Left kidney (tissue), 2 donors: ENCODE measurements around the gene PTGES3L. TPM values are rescaled to one million over a fixed set of nuclear protein-coding genes. Genes with fewer than 3 reads are reported as not detected.
"Not testable (repeated sequence)": the region's sequence is repeated elsewhere in the genome, so short reads cannot be mapped to it uniquely, and the experiment has no call there.

Experiments
- DNase-seq: peaks from one replicate; pipeline ENCODE4 v3.0.0-alpha.2; 2013
- polyA plus RNA-seq: library from polyadenylated mRNA; unstranded; fragments of 120-200 nt; gene quantifications from one replicate; pipeline ENCODE4 v1.2.1, GENCODE V29; 2013; ENCODE audit not compliant: insufficient read length

Gene PTGES3L
- polyA plus RNA-seq, 1 donor = 2.4 TPM

DNA sequence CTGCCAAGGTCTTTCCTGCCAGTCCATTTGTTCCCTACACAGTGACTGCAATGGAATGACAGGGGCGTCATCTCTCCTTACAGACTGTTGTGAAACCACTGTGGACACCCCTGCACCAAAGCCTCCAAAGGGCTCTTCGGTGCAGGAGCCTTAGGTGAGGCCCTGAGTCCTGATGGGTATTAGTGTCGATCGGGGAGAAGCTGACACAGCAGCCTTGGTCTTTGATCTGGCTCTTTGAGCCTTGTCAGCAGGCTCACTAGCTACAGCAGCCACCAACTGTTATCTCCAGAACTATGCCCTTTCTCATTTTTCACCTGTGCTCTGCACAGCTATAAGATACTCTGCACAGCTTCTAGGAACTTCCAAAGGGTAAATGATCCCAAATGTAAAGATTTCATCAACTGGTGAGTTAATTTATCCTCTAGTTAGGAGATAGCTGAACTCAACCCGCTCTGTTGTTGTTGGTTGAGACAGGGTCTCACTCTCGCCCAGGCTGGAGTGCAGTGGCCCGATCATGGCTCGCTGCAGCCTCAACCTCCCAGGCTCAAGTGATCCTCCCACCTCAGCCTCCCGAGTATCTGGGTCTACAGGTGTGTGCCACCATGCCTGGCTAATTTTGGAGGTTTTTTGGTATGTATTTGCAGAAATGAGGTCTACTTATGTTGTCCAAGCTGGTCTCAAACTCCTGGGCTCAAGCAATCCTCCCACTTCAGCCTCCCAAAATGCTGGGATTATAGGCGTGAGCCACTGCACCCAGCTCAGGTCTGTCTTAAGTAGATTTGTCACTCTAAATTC, 59.6 kb downstream of the PTGES3L start:
- no peak for DNase-seq

DNA sequence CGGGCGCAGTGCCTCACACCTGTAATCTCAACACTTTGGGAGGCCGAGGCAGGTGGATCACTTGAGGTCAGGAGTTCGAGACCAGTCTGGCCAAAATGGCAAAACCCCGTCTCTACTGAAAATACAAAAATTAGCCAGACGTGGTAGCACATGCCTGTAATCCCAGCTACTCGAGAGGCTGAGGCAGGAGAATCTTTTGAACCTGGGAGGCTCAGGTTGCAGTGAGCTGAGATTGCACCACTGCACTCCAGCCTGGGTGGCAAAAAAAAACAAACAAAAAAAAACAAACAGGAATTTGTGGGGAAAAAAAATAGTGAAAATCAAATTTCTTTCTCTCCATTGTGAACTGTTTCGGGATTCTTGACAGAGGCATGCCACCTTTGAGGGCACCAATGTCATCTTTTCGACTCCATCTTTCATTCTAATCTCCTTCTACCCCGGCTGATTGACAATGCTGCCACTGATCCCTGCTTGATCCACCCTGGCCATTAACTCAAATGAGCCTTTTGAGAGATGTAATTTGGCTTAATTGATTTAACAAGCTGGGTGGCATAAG, 60.3 kb downstream of the PTGES3L start:
- DNase-seq = not testable (repeated sequence)

DNA sequence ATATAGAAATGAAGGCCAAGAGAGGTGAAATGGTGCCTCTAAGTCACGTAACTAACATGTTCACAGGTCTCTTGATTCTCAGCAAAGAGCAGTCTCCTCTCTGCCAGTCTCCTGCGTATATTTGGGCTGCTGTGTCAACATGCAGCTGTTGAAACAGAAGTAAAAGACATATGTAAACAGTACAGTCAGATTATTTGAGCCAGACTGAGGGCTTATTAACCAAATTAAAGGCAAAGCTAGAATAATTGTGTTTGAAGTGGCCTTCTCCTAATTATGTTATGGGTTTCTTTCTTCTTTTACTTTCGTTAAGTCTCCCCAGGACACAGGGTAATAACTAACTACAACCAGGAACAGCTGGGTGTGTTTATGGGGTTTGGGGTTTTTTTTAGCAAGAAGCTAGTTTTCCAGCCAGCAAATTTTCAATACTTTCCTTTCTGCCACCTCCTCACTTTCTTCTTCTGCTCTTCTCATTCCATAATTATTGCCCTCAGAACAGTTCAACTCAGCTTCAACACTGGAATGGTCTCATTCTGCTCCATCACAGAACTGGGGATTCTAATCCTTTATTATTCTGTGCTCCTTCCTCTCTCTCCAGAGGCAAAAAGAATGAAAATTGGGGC, 60.9 kb downstream of the PTGES3L start:
- DNase-seq = no peak

Other genes starting within 250 kb of the PTGES3L start
- 58.7 TPM for gene EZH1, start 235.0 kb downstream of the PTGES3L start, polyA plus RNA-seq
- gene RAMP2, start 218.9 kb downstream of the PTGES3L start, polyA plus RNA-seq = 70.0 TPM
- 78.2 TPM for gene VPS25, start 206.6 kb downstream of the PTGES3L start, polyA plus RNA-seq
- gene WNK4, start 199.5 kb downstream of the PTGES3L start, polyA plus RNA-seq = 10.1 TPM
- 144 TPM for gene COA3, start 181.4 kb downstream of the PTGES3L start, polyA plus RNA-seq
- 3.4 TPM for gene CNTD1, start 181.2 kb downstream of the PTGES3L start, polyA plus RNA-seq
- 85.0 TPM for gene BECN1, start 155.8 kb downstream of the PTGES3L start, polyA plus RNA-seq
- 108 TPM for gene PSME3, start 146.7 kb downstream of the PTGES3L start, polyA plus RNA-seq
- gene AOC2, start 135.5 kb downstream of the PTGES3L start, polyA plus RNA-seq = 1.5 TPM
- 4.9 TPM for gene AOC3, start 128.9 kb downstream of the PTGES3L start, polyA plus RNA-seq
- gene G6PC1, start 79.3 kb downstream of the PTGES3L start, polyA plus RNA-seq = 5.6 TPM
- gene AARSD1, start 15.6 kb downstream of the PTGES3L start, polyA plus RNA-seq = 76.3 TPM
- gene RUNDC1, start 485 bp upstream of the PTGES3L start, polyA plus RNA-seq = 17.6 TPM
- gene RPL27, start 18.3 kb upstream of the PTGES3L start, polyA plus RNA-seq = 1,206 TPM
- gene IFI35, start 26.7 kb upstream of the PTGES3L start, polyA plus RNA-seq = 8.8 TPM
- gene VAT1, start 42.3 kb upstream of the PTGES3L start, polyA plus RNA-seq = 113 TPM
- 3.5 TPM for gene RND2, start 45.2 kb upstream of the PTGES3L start, polyA plus RNA-seq
- 24.3 TPM for gene BRCA1, start 145.3 kb upstream of the PTGES3L start, polyA plus RNA-seq
- gene NBR1, start 191.1 kb upstream of the PTGES3L start, polyA plus RNA-seq = 116 TPM
- 27.8 TPM for gene TMEM106A, start 231.8 kb upstream of the PTGES3L start, polyA plus RNA-seq
- 44.1 TPM for gene CCDC200, start 248.5 kb upstream of the PTGES3L start, polyA plus RNA-seq